Nasal cavity respiratory epithelium epithelial cell of viscerocranial mucosa (primary cell): ENCODE results near the gene OR5AU1. TPM values are rescaled to one million over a fixed set of nuclear protein-coding genes. Genes with fewer than 3 reads are reported as not detected.

Experiments
- total RNA-seq: library from RNA; depleted of rRNA; stranded (reverse); fragments of >200 nt; gene quantifications from 2 replicates; pipeline ENCODE4 v1.2.3, GENCODE V29; 2014

Gene OR5AU1
- not detected in 2 replicates for total RNA-seq

DNA sequence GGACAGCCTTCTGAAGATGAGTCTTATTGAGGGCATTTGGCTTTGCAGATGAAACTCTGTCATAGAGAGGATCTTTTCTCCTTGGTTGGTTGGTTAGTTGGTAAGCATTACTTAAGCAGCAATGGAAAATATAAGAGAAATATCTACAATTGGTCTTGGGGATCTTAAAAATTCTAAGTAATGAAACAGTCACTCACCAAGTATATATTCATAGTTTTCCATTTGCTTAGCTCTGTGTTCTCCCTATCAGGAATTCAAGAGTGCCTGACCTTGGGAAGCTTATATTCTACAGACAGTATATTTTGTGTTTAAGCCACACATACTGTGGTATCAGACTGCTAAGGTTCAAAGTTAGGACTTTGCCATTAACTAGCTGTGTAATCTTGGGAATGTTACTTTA lies at the start of gene OR5AU1:
Gene OR5AU1, minus strand, starts transcription at position 101 of the 400 bp plus-strand sequence. CDS start 191 bp downstream, outside the sequence.

Other genes with a start within 250 kb of the OR5AU1 start
- gene RNASE2, start 200.6 kb downstream of the OR5AU1 start, total RNA-seq: not detected in 2 replicates
- 37.7 and 51.3 TPM in 2 replicates for gene METTL17, start 166.1 kb downstream of the OR5AU1 start, total RNA-seq
- gene SLC39A2, start 156.8 kb downstream of the OR5AU1 start, total RNA-seq: 0.64 and 1.0 TPM in 2 replicates
- gene NDRG2, start 131.0 kb downstream of the OR5AU1 start, total RNA-seq: 15.4 and 33.4 TPM in 2 replicates
- gene TPPP2, start 125.8 kb downstream of the OR5AU1 start, total RNA-seq: not detected in 2 replicates
- gene RNASE13, start 121.3 kb downstream of the OR5AU1 start, total RNA-seq: not detected in 2 replicates
- gene RNASE7, start 113.7 kb downstream of the OR5AU1 start, total RNA-seq: 19.9 and 33.8 TPM in 2 replicates
- gene RNASE8, start 98.2 kb downstream of the OR5AU1 start, total RNA-seq: not detected in 2 replicates
- gene ARHGEF40, start 85.8 kb downstream of the OR5AU1 start, total RNA-seq: 4.1 and 20.6 TPM in 2 replicates
- 15.4 and 18.2 TPM in 2 replicates for gene ZNF219, start 57.4 kb downstream of the OR5AU1 start, total RNA-seq
- under 0.01 and 0.28 TPM in 2 replicates for gene TMEM253, start 55.0 kb downstream of the OR5AU1 start, total RNA-seq
- gene HNRNPC, start 113.4 kb upstream of the OR5AU1 start, total RNA-seq: 641 and 1,200 TPM in 2 replicates
- not detected in 2 replicates for gene RPGRIP1, start 124.0 kb upstream of the OR5AU1 start, total RNA-seq
- 72.8 and 95.0 TPM in 2 replicates for gene SUPT16H, start 228.0 kb upstream of the OR5AU1 start, total RNA-seq